Diencephalon (tissue), 1 donor: ENCODE results near the gene ZNF763. TPM values are rescaled to one million over a fixed set of nuclear protein-coding genes. Genes with fewer than 3 reads are reported as not detected.

ENCODE experiments used
- small RNA-seq: library from RNA; depleted of rRNA; stranded (forward); fragments of <200 nt; gene quantifications from one replicate; pipeline ENCODE3, GENCODE V24; 2014
- total RNA-seq: library from RNA; depleted of rRNA; stranded (reverse); fragments of >200 nt; gene quantifications from one replicate; pipeline ENCODE4 v1.2.3, GENCODE V29; 2014

The ZNF763 gene
- total RNA-seq = 3.5 TPM

DNA sequence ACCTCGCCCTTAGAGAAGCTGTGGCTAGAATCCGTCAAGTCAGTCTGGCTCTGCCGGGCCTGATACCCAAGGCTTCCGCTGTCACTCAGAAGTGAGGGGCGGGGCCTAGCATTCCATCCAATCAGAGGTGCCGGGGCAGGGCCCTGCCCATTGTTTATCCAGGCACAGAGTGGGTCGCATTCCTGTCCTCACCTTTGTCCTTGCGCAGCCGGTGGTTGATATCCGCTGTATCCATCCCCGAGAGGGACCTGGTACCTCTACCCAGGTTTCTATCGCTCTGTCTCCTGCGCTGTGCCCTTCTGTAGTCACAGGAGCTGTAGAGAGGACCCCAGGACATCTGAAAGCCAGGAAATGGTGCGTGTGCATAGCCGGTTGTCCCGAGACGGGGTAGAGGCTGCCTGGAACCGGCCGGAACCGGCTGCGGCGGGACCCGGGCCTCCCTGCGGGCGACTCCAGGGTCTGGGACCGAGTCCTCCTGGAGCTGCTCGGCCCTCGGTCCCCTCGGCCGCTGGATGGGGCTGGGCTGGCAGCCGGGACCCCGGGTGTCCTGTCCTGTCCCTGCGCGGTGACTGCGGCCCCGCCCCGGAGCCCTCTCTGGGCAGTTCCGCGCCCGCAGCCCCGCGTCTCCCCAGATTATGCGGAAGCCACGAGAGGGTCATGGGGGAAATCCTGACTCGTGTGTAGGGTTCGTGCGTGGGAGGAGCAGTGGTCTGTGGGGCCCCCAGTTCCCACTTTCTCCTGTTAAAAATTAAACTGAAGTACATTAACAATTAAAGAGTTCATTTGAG is at the start of gene ZNF763:
ZNF763 (plus strand) TSS at position 183 of the 788 bp plus-strand sequence; CDS start at position 352, 169 bp downstream.

DNA sequence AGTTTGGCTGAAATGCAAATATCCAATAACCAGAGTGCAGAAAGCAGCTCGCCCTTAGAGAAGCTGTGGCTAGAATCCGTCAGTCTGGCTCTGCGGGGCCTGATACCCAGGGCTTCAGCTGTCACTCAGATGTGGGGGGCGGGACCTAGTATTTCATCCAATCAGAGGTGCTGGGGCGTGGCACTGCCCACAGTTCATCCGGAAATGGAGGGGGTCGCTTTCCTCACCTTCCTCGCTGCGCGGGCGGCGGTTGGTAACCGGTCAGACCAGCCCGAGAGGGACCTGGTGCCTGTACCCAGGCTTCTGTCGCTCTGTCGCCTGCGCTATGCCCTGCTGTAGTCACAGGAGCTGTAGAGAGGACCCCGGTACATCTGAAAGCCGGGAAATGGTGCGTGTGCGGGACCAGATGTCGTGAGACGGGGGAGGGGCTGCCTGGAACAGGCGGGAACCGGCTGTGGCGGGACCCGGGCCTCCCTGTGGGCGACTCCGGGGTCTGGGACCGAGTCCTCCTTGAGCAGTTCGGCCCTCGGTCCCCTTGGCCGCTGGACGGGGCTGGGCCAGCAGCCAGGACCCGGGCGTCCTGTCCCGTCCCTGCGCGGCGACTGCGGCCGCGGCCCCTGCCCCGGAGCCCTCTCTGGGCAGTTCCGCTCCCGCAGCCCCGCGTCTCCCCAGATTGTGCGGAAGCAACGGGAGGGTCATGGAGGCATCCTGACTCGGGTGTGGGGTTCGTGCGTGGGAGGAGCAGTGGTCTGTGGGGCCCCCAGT is 39.8 kb upstream of the ZNF763 start, which contains the start of gene ZNF700:
ZNF700 (plus strand) TSS at position 222 of the 765 bp plus-strand sequence; CDS start at position 326, 104 bp downstream.

Small RNAs within 50 kb of the gene (small RNA-seq; reads per million reads assigned to genes)
- gene RNA5SP464 (not detected), gene RNA5SP465 (not detected)

Other genes starting within 250 kb of the ZNF763 start
- 23.8 TPM for gene ZNF823, start 226.1 kb upstream of the ZNF763 start, total RNA-seq
- 35.8 TPM for gene ZNF441, start 198.0 kb upstream of the ZNF763 start, total RNA-seq
- 14.8 TPM for gene ZNF491, start 166.5 kb upstream of the ZNF763 start, total RNA-seq
- gene ZNF440, start 150.8 kb upstream of the ZNF763 start, total RNA-seq = 19.4 TPM
- 32.3 TPM for gene ZNF439, start 116.3 kb upstream of the ZNF763 start, total RNA-seq
- 22.1 TPM for gene ZNF69, start 77.3 kb upstream of the ZNF763 start, total RNA-seq
- gene ZNF700, start 39.9 kb upstream of the ZNF763 start, total RNA-seq = 15.0 TPM
- 14.1 TPM for gene ZNF433, start 70.6 kb downstream of the ZNF763 start, total RNA-seq
- 0.46 TPM for gene ZNF878, start 87.9 kb downstream of the ZNF763 start, total RNA-seq
- gene ZNF844, start 99.7 kb downstream of the ZNF763 start, total RNA-seq = 12.9 TPM
- 8.5 TPM for gene ZNF20, start 175.3 kb downstream of the ZNF763 start, total RNA-seq
- gene ZNF625, start 191.7 kb downstream of the ZNF763 start, total RNA-seq = 24.5 TPM
- 24.7 TPM for gene ZNF136, start 198.1 kb downstream of the ZNF763 start, total RNA-seq